H9 (cell line): ENCODE measurements around the gene APOB. TPM values are rescaled to one million over a fixed set of nuclear protein-coding genes. Genes with fewer than 3 reads are reported as not detected.

ENCODE experiments used
- DNase-seq: peaks from one replicate; pipeline ENCODE4 v3.0.0-alpha.2; 2017
- H2AFZ ChIP-seq: one replicate; pipeline ENCODE4 v1.6.1; 2013; ENCODE audit warnings: mild to moderate bottlenecking, low read length, control low read depth, moderate library complexity
- H2AK5ac ChIP-seq: 2 replicates; pipeline ENCODE4 v1.6.1; 2013; ENCODE audit warnings: low read length, control low read depth, mixed read lengths; ENCODE audit not compliant: insufficient read length
- H2BK120ac ChIP-seq: one replicate; pipeline ENCODE4 v1.6.1; 2013; ENCODE audit warnings: low read depth, mild to moderate bottlenecking, low read length, control low read depth, inconsistent platforms; ENCODE audit not compliant: poor library complexity, severe bottlenecking
- H2BK12ac ChIP-seq: 2 replicates; pipeline ENCODE4 v1.6.1; 2013; ENCODE audit warnings: low read length, control low read depth, mixed read lengths, low read depth; ENCODE audit not compliant: insufficient read length
- H2BK15ac ChIP-seq: 2 replicates; pipeline ENCODE4 v1.6.1; 2013; ENCODE audit warnings: low read depth, low read length, control low read depth
- H2BK20ac ChIP-seq: one replicate; pipeline ENCODE4 v1.6.1; 2013; ENCODE audit warnings: low read depth, mild to moderate bottlenecking, low read length, control low read depth, inconsistent platforms; ENCODE audit not compliant: poor library complexity, severe bottlenecking
- H2BK5ac ChIP-seq: 2 replicates; pipeline ENCODE4 v1.6.1; 2013; ENCODE audit warnings: low read length, control low read depth, mixed read lengths; ENCODE audit not compliant: insufficient read length
- H3K14ac ChIP-seq: 2 replicates; pipeline ENCODE4 v1.6.1; 2013; ENCODE audit warnings: low read length, control low read depth; ENCODE audit not compliant: insufficient read depth
- H3K18ac ChIP-seq: 2 replicates; pipeline ENCODE4 v1.6.1; 2013; ENCODE audit warnings: low read depth, mild to moderate bottlenecking, mixed read lengths, low read length, control low read depth; ENCODE audit not compliant: insufficient read length
- H3K23ac ChIP-seq: 2 replicates; pipeline ENCODE4 v1.6.1; 2013; ENCODE audit warnings: low read length, control low read depth, mixed read lengths, low read depth; ENCODE audit not compliant: insufficient read length
- H3K23me2 ChIP-seq: 2 replicates; pipeline ENCODE4 v1.6.1; 2013; ENCODE audit warnings: low read depth, mild to moderate bottlenecking, mixed read lengths, low read length, control low read depth; ENCODE audit not compliant: insufficient read length, poor library complexity, severe bottlenecking
- H3K27ac ChIP-seq: 2 replicates; pipeline ENCODE4 v1.5.1; 2013; ENCODE audit warnings: low read length, control low read depth, mixed read lengths, low read depth; ENCODE audit not compliant: insufficient read length
- H3K27me3 ChIP-seq: 2 replicates; pipeline ENCODE4 v1.6.1; 2013; ENCODE audit warnings: low read length, control low read depth, inconsistent platforms; ENCODE audit not compliant: insufficient read depth
- H3K4ac ChIP-seq: 2 replicates; pipeline ENCODE4 v1.6.1; 2013; ENCODE audit warnings: low read depth, mild to moderate bottlenecking, control low read depth, inconsistent platforms, low read length, moderate library complexity
- H3K4me1 ChIP-seq: 2 replicates; pipeline ENCODE4 v1.6.1; 2013; ENCODE audit warnings: low read length, control low read depth, inconsistent platforms; ENCODE audit not compliant: insufficient read depth
- H3K4me2 ChIP-seq: 2 replicates; pipeline ENCODE4 v1.6.1; 2013; ENCODE audit warnings: low read length, control low read depth, mixed read lengths; ENCODE audit not compliant: insufficient read length, insufficient read depth
- H3K56ac ChIP-seq: 2 replicates; pipeline ENCODE4 v1.6.1; 2013; ENCODE audit warnings: low read depth, mild to moderate bottlenecking, mixed read lengths, low read length, control low read depth; ENCODE audit not compliant: insufficient read length
- H3K79me1 ChIP-seq: 2 replicates; pipeline ENCODE4 v1.6.1; 2013; ENCODE audit warnings: low read depth, mild to moderate bottlenecking, moderate library complexity, low read length, control low read depth, inconsistent platforms; ENCODE audit not compliant: insufficient read depth, poor library complexity, severe bottlenecking
- H3K79me2 ChIP-seq: 2 replicates; pipeline ENCODE4 v1.6.1; 2013; ENCODE audit warnings: low read length, control low read depth, inconsistent platforms; ENCODE audit not compliant: insufficient read depth
- H3K9ac ChIP-seq: 2 replicates; pipeline ENCODE4 v1.6.1; 2013; ENCODE audit warnings: low read length, control low read depth, mixed read lengths; ENCODE audit not compliant: insufficient read length; ENCODE audit errors: extremely low read depth
- H3K9me3 ChIP-seq: one replicate; pipeline ENCODE4 v1.6.1; 2013; ENCODE audit warnings: low read depth, low read length, inconsistent platforms; ENCODE audit not compliant: control insufficient read depth
- H3T11ph ChIP-seq: one replicate; pipeline ENCODE4 v1.6.1; 2013; ENCODE audit warnings: mild to moderate bottlenecking, low read length, control low read depth, inconsistent platforms
- H4K20me1 ChIP-seq: one replicate; pipeline ENCODE4 v1.6.1; 2013; ENCODE audit not compliant: control insufficient read depth, insufficient read length, insufficient read depth
- H4K5ac ChIP-seq: 2 replicates; pipeline ENCODE4 v1.6.1; 2013; ENCODE audit warnings: low read depth, mild to moderate bottlenecking, mixed read lengths, low read length, control low read depth; ENCODE audit not compliant: insufficient read length
- H4K8ac ChIP-seq: replicated peaks from 2 replicates; pipeline ENCODE4 v1.6.1; 2013; ENCODE audit warnings: low read length, control low read depth, mixed read lengths, low read depth; ENCODE audit not compliant: insufficient read length
- H4K91ac ChIP-seq: 2 replicates; pipeline ENCODE4 v1.6.1; 2013; ENCODE audit warnings: low read depth, mild to moderate bottlenecking, moderate library complexity, mixed read lengths, low read length, control low read depth; ENCODE audit not compliant: insufficient read length
- H3K27ac Mint-ChIP-seq, 3 experiments: 2 replicates in 2 of 3; 3 replicates in 1 of 3; pipeline ENCODE4 v1.8.0; 2020 to 2021; ENCODE audit warnings: mixed read lengths in 3 of 3, mild to moderate bottlenecking in 1 of 3, moderate library complexity in 1 of 3
- H3K27me3 Mint-ChIP-seq: 2 replicates; pipeline ENCODE4 v1.8.0; 2021; ENCODE audit warnings: low read depth, mild to moderate bottlenecking, moderate library complexity, mixed read lengths
- H3K36me3 Mint-ChIP-seq, 3 experiments: 2 replicates in 2 of 3; 3 replicates in 1 of 3; pipeline ENCODE4 v1.8.0; 2020 to 2021; ENCODE audit warnings: low read depth in 3 of 3, mixed read lengths in 3 of 3; ENCODE audit not compliant: insufficient read depth in 1 of 3
- H3K4me1 Mint-ChIP-seq, 2 experiments: 2 replicates each; pipeline ENCODE4 v1.8.0; 2020; ENCODE audit warnings: mixed read lengths in 2 of 2
- H3K4me3 Mint-ChIP-seq, 2 experiments: 2 replicates in 1 of 2; 3 replicates in 1 of 2; pipeline ENCODE4 v1.8.0; 2020 to 2021; ENCODE audit warnings: mild to moderate bottlenecking in 2 of 2, mixed read lengths in 2 of 2, moderate library complexity in 1 of 2
- H3K9me3 Mint-ChIP-seq, 2 experiments: 2 replicates in 1 of 2; 3 replicates in 1 of 2; pipeline ENCODE4 v1.8.0; 2020; ENCODE audit warnings: mild to moderate bottlenecking in 2 of 2, mixed read lengths in 2 of 2, moderate library complexity in 1 of 2
- WGBS: extraction: QIAGEN DNeasy Blood & Tissue Kit; methylation state at CpG from one replicate; pipeline ENCODE4 v1.1.7; 2013; ENCODE audit warnings: missing lambda C conversion rate, low lambda C conversion rate, mixed read lengths; ENCODE audit not compliant: insufficient read length; ENCODE audit errors: extremely low coverage; 5-methylcytosine and 5-hydroxymethylcytosine counted together
- total RNA-seq: library from RNA; stranded (reverse); gene quantifications from 2 replicates; pipeline ENCODE4 v1.2.1, GENCODE V29; 2021
- TF ChIP-seq, protein P1 (sequence below): fragments of 200-600 bp; sonication (generic); conservative IDR thresholded peaks from 3 replicates; pipeline ENCODE4 v1.8.0; 2021; ENCODE audit warnings: antibody characterized with exemption, mild to moderate bottlenecking

Gene APOB
- total RNA-seq, 1 experiment from 2014 or later = 0.26 TPM

DNA sequence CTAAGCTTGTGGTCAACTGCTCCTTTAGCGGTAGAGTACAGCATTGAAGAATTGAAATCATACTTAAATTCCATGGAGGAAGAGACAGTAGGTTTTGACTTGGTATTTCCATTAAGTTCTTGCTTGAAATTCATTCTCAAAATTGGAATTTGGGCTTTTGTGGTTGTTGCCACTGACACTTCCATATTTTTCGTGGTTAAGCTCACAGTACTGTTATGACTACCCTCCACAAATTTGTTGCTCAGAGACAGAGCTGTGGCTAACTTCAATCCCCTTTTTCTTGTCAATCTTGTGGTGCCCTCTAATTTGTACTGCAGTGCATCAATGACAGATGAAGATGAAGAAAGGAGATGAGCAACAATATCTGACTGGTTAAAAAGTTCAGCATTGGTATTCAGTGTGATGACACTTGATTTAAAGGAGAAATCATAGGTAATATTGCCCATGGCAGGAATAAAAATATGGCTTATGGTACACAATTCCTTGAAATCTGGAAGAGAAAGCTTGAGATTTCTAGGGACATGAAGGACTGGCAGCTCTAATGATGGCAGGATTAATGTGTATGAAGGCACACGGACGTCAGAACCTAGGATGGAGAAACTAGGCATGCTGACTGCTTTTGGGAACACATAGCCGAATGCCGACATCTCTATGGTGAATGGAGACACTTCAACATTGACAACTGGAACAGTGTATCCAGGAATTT is 37.3 kb downstream of the APOB start:
- no peak overlapping the region for H2BK20ac ChIP-seq
- H4K8ac ChIP-seq = no peak overlapping the region
- H3K23me2 ChIP-seq = no peaks in the 10 kb centered on the region
- H3K27me3 ChIP-seq = no peaks in the 10 kb centered on the region
- H2BK15ac ChIP-seq = no peak overlapping the region
- no peak overlapping the region for H2BK12ac ChIP-seq
- Mint-ChIP-seq H3K4me1 (no peaks in the 10 kb centered on the region), H3K27me3 (peaks cover 40% of the 10 kb centered on the region), H3K9me3 (no peaks in the 10 kb centered on the region; a peak in 2 of 5 replicates), H3K4me3 (no peak overlapping the region), H3K27ac (no peak overlapping the region), H3K36me3 (no peaks in the 10 kb centered on the region)
- no peak overlapping the region for H3K4me2 ChIP-seq
- no CpG with 5 or more reads among the region's 6 CpGs for WGBS
- H3K14ac ChIP-seq = no peak overlapping the region
- H2AFZ ChIP-seq = no peak overlapping the region
- DNase-seq = no peak
- H4K91ac ChIP-seq = no peak overlapping the region
- no peak overlapping the region for H3K18ac ChIP-seq
- no peak overlapping the region for H3K4ac ChIP-seq
- no peaks in the 10 kb centered on the region for H3K79me2 ChIP-seq
- no peak overlapping the region for H2BK120ac ChIP-seq
- TF ChIP-seq, protein P1, sequence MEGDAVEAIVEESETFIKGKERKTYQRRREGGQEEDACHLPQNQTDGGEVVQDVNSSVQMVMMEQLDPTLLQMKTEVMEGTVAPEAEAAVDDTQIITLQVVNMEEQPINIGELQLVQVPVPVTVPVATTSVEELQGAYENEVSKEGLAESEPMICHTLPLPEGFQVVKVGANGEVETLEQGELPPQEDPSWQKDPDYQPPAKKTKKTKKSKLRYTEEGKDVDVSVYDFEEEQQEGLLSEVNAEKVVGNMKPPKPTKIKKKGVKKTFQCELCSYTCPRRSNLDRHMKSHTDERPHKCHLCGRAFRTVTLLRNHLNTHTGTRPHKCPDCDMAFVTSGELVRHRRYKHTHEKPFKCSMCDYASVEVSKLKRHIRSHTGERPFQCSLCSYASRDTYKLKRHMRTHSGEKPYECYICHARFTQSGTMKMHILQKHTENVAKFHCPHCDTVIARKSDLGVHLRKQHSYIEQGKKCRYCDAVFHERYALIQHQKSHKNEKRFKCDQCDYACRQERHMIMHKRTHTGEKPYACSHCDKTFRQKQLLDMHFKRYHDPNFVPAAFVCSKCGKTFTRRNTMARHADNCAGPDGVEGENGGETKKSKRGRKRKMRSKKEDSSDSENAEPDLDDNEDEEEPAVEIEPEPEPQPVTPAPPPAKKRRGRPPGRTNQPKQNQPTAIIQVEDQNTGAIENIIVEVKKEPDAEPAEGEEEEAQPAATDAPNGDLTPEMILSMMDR = no peak
- H2AK5ac ChIP-seq = no peak overlapping the region
- H3K56ac ChIP-seq = no peak overlapping the region
- no peak overlapping the region for H3K23ac ChIP-seq
- H3K9ac ChIP-seq = no peak overlapping the region
- no peaks in the 10 kb centered on the region for H4K20me1 ChIP-seq
- no peak overlapping the region for H2BK5ac ChIP-seq
- no peak overlapping the region for H4K5ac ChIP-seq
- H3K4me1 ChIP-seq = no peaks in the 10 kb centered on the region
- no peak overlapping the region for H3T11ph ChIP-seq
- no peaks in the 10 kb centered on the region for H3K79me1 ChIP-seq
- no peaks in the 10 kb centered on the region for H3K9me3 ChIP-seq
- H3K27ac ChIP-seq = no peak overlapping the region
